ENCODE data around the gene STYK1. TPM values are rescaled to one million over a fixed set of nuclear protein-coding genes. Genes with fewer than 3 reads are reported as not detected.

Gene STYK1
- total and polyA plus RNA-seq, 9 of the 15 experiments (the other 6 are each of a cell fraction or from before 2014, with no cell fraction given): 0.31 to 1.8 (median 0.64) TPM

DNA sequence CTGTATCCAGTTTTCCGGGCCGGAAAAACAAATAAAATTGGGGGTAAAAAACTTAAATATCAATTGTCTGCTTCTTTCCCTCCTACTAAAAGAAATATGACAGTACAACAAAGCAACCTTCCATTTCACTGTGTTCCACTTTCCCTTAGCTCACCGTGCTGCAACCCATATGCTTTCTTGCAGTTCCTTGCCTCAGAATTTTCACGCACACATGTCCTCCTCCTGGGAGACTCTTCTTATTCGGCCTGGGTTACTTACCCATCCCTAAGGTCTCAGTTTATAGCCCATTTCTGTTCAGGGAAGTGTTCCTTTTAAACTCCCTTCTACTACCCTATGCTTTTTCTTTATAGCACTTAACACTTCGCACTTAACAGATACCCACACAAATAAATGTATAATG, 56.0 kb downstream of the STYK1 start:
- H4K20me1 ChIP-seq (replicated peaks; ENCODE audit: control insufficient read depth, insufficient read depth, low read length): no peaks in the 10 kb centered on the region
- intact Hi-C loops (cut with micrococcal nuclease) (no loop called here), in situ Hi-C loops (cut with MboI) (no loop called here)
- H3K4me3 ChIP-seq: no peak overlapping the region
- H3K9ac ChIP-seq (ENCODE audit: insufficient read depth in 1 of 2, low read depth in 2 of 2, low read length in 2 of 2): peak overlapping the region in 1 of 2 experiments; percentile 50; a peak in 2 of 4 replicates
- CTCF ChIA-PET (ENCODE audit: low intra/inter-chr PET ratio): no interaction called here
- peaks cover 0 to 15% of the 10 kb centered on the region in 2 experiments; a peak in 2 of 5 replicates for H3K4me1 ChIP-seq (replicated peaks in 1 of 2; ENCODE audit: control insufficient read depth in 2 of 2, insufficient read depth in 2 of 2, low read length in 2 of 2)
- 47% methylated on average over 6 of the region's 6 CpGs for WGBS (ENCODE audit: insufficient coverage, low coverage, missing lambda C conversion rate)
- FAIRE-seq (no peak), ATAC-seq (peak; percentile 32; the same call in 2 of the 3 replicates), DNase-seq (ENCODE audit: extremely low read depth in 1 of 4, low spot score in 3 of 4) (peak in 2 of 4 experiments; percentile 15 to 18)
- POLR2A ChIA-PET: interaction anchor here (1.0 kb wide), 1 partner anchor 9 kb away, joined by 3 read pairs; no protein-coding TSS in a partner anchor
- BruUV-seq (replicated peaks): no TSS peak
- H3K79me2 ChIP-seq (ENCODE audit: control insufficient read depth, insufficient read depth, low read length): peaks cover 6% of the 10 kb centered on the region
- no peaks in the 10 kb centered on the region for H3K9me1 ChIP-seq (ENCODE audit: control insufficient read depth, insufficient read depth, low read length)
- no peaks in the 10 kb centered on the region for H3K27me3 ChIP-seq (ENCODE audit: control insufficient read depth in 2 of 2, insufficient read depth in 2 of 2, low read length in 2 of 2)
- H3K36me3 ChIP-seq (ENCODE audit: control insufficient read depth, insufficient read depth, low read length): no peaks in the 10 kb centered on the region
- no peaks in the 10 kb centered on the region for H3K9me3 ChIP-seq (replicated peaks; ENCODE audit: control insufficient read depth, insufficient read depth, low read depth, low read length)
- H3K27ac ChIP-seq (ENCODE audit: extremely low read depth, low read depth, low read length): peak overlapping the region; percentile 68
- H3K4me2 ChIP-seq (ENCODE audit: insufficient read depth, low read length): peak overlapping the region; percentile 18; the same call in 1 of the 2 replicates
- H2AFZ ChIP-seq (ENCODE audit: low read depth, low read length): peak overlapping the region; percentile 82
- TF ChIP-seq MYC (IDR thresholded peaks at IDR 0.05; ENCODE audit: low read depth, low read length) (peak; percentile 55; the same call in 1 of the 2 replicates), MYC (CRISPR knock-in tag; IDR thresholded peaks at IDR 0.05; ENCODE audit: borderline replicate concordance, low read depth) (no peak), DNMT1 (IDR thresholded peaks at IDR 0.05) (no peak), CEBPG (CRISPR knock-in tag; IDR thresholded peaks at IDR 0.05) (peak; percentile 33; the same call in 1 of the 2 replicates), CEBPG (tag; conservative IDR thresholded peaks at IDR 0.05 in 1 of 2, IDR thresholded peaks at IDR 0.05 in 1 of 2) (no peak), HMBOX1 (IDR thresholded peaks at IDR 0.05) (peak; percentile 6; the same call in 1 of the 2 replicates), ZNF589 (CRISPR knock-in tag; IDR thresholded peaks at IDR 0.05; ENCODE audit: low read depth) (peak; percentile 28; the same call in 1 of the 2 replicates), ZNF551 (CRISPR knock-in tag; IDR thresholded peaks at IDR 0.05) (no peak), NR2F6 (CRISPR knock-in tag; IDR thresholded peaks at IDR 0.05) (no peak)
- TF ChIP-seq, protein P1, sequence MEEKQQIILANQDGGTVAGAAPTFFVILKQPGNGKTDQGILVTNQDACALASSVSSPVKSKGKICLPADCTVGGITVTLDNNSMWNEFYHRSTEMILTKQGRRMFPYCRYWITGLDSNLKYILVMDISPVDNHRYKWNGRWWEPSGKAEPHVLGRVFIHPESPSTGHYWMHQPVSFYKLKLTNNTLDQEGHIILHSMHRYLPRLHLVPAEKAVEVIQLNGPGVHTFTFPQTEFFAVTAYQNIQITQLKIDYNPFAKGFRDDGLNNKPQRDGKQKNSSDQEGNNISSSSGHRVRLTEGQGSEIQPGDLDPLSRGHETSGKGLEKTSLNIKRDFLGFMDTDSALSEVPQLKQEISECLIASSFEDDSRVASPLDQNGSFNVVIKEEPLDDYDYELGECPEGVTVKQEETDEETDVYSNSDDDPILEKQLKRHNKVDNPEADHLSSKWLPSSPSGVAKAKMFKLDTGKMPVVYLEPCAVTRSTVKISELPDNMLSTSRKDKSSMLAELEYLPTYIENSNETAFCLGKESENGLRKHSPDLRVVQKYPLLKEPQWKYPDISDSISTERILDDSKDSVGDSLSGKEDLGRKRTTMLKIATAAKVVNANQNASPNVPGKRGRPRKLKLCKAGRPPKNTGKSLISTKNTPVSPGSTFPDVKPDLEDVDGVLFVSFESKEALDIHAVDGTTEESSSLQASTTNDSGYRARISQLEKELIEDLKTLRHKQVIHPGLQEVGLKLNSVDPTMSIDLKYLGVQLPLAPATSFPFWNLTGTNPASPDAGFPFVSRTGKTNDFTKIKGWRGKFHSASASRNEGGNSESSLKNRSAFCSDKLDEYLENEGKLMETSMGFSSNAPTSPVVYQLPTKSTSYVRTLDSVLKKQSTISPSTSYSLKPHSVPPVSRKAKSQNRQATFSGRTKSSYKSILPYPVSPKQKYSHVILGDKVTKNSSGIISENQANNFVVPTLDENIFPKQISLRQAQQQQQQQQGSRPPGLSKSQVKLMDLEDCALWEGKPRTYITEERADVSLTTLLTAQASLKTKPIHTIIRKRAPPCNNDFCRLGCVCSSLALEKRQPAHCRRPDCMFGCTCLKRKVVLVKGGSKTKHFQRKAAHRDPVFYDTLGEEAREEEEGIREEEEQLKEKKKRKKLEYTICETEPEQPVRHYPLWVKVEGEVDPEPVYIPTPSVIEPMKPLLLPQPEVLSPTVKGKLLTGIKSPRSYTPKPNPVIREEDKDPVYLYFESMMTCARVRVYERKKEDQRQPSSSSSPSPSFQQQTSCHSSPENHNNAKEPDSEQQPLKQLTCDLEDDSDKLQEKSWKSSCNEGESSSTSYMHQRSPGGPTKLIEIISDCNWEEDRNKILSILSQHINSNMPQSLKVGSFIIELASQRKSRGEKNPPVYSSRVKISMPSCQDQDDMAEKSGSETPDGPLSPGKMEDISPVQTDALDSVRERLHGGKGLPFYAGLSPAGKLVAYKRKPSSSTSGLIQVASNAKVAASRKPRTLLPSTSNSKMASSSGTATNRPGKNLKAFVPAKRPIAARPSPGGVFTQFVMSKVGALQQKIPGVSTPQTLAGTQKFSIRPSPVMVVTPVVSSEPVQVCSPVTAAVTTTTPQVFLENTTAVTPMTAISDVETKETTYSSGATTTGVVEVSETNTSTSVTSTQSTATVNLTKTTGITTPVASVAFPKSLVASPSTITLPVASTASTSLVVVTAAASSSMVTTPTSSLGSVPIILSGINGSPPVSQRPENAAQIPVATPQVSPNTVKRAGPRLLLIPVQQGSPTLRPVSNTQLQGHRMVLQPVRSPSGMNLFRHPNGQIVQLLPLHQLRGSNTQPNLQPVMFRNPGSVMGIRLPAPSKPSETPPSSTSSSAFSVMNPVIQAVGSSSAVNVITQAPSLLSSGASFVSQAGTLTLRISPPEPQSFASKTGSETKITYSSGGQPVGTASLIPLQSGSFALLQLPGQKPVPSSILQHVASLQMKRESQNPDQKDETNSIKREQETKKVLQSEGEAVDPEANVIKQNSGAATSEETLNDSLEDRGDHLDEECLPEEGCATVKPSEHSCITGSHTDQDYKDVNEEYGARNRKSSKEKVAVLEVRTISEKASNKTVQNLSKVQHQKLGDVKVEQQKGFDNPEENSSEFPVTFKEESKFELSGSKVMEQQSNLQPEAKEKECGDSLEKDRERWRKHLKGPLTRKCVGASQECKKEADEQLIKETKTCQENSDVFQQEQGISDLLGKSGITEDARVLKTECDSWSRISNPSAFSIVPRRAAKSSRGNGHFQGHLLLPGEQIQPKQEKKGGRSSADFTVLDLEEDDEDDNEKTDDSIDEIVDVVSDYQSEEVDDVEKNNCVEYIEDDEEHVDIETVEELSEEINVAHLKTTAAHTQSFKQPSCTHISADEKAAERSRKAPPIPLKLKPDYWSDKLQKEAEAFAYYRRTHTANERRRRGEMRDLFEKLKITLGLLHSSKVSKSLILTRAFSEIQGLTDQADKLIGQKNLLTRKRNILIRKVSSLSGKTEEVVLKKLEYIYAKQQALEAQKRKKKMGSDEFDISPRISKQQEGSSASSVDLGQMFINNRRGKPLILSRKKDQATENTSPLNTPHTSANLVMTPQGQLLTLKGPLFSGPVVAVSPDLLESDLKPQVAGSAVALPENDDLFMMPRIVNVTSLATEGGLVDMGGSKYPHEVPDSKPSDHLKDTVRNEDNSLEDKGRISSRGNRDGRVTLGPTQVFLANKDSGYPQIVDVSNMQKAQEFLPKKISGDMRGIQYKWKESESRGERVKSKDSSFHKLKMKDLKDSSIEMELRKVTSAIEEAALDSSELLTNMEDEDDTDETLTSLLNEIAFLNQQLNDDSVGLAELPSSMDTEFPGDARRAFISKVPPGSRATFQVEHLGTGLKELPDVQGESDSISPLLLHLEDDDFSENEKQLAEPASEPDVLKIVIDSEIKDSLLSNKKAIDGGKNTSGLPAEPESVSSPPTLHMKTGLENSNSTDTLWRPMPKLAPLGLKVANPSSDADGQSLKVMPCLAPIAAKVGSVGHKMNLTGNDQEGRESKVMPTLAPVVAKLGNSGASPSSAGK (IDR thresholded peaks at IDR 0.05): 0 out of 2 replicates have a peak, but pooled peaks have one; percentile 16

Data from K562 (cell line).